Esophagus squamous epithelium (tissue), 4 donors: ENCODE data around the gene STK32C.

ENCODE experiments used
- CTCF ChIP-seq, 6 experiments: fragments of 450-650 bp in 4 of 6; fragments of 200-600 bp in 2 of 6; sonication (generic) in 2 of 6; IDR thresholded peaks; one replicate each; pipeline ENCODE4 v1.5.1; 2016 to 2019; ENCODE audit warnings: antibody characterized with exemption in 6 of 6, mild to moderate bottlenecking in 4 of 6, moderate library complexity in 4 of 6
- POLR2A ChIP-seq, 4 donors: fragments of 450-650 bp; IDR thresholded peaks; one replicate each; pipeline ENCODE4 v1.6.1; 2017; ENCODE audit warnings: antibody characterized with exemption in 4 of 4, mild to moderate bottlenecking in 4 of 4, moderate library complexity in 3 of 4

GRCh38 chr10:132293813-132294520 is 13.8 kb downstream of the STK32C start:
- no peak for TF ChIP-seq CTCF (IDR thresholded peaks at IDR 0.05)
- TF ChIP-seq POLR2A (IDR thresholded peaks at IDR 0.05) = no peak
